Measurements from ENCODE around the gene MYZAP.
A peak's percentile ranks its signal among the peaks of the same experiment; 100 is the strongest.

The MYZAP gene

GRCh38 chr15:57586661-57587424, 4.9 kb upstream of the MYZAP start:
- in situ Hi-C loops (cut with HindIII; ENCODE audit: low pct_ligation_motif_present, low pct_unique_long_range_greater_than_20kb, low sequenced_read_pairs), result no loop called here
- no peak for DNase-seq

GRCh38 chr15:57589281-57589680, 2.4 kb upstream of the MYZAP start:
- in situ Hi-C loops (cut with HindIII; ENCODE audit: low pct_ligation_motif_present, low pct_unique_long_range_greater_than_20kb, low sequenced_read_pairs), result no loop called here
- no peak for DNase-seq

DNA sequence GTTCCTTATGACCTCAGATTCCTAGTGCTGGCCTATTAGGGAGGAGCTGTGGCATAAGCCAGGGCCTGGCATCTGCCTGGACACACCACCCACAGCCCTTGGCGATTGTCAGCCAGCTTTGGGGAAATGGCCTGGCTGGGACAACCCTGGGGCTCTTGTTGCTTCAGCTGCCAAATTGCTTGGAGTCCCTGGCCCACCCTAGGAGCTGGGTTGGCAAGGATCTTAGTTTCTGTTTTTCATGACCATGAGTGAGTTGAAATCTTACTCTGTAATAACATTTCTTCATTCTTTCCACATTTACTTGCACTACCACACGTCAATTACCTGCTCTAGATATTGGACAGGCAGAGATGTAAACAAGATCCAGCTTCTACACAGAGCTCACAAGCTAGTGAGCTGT, 1.9 kb upstream of the MYZAP start:
- in situ Hi-C loops (cut with HindIII; ENCODE audit: low pct_ligation_motif_present, low pct_unique_long_range_greater_than_20kb, low sequenced_read_pairs), result no loop called here
- DNase-seq, result no peak

- no peak for DNase-seq
- in situ Hi-C loops (cut with HindIII; ENCODE audit: low pct_ligation_motif_present, low pct_unique_long_range_greater_than_20kb, low sequenced_read_pairs), result no loop called here
Measured at GRCh38 chr15:57591237-57591821, 375 bp upstream of the MYZAP start.

DNA sequence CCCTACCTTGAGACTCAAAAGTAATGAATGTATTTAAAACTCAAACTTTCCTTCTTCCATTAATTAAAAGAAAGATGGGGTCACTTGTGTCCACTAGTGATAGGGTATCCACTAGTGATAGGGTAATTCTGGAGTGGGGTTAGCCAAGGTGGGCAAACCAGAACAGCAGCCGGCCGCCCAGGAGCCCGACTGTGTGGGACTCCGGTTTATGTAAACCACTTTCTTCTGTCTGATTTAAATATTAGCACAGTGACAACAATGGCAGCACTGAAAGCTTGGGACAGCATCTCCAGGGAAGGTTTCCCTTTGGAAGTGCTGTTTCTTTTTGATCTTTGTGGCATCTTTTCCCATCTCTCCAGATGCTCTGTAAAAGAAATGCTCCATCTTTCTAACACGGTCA, 722 bp downstream of the MYZAP start:
- in situ Hi-C loops (cut with HindIII; ENCODE audit: low pct_ligation_motif_present, low pct_unique_long_range_greater_than_20kb, low sequenced_read_pairs), result no loop called here
- DNase-seq, result no peak

DNA sequence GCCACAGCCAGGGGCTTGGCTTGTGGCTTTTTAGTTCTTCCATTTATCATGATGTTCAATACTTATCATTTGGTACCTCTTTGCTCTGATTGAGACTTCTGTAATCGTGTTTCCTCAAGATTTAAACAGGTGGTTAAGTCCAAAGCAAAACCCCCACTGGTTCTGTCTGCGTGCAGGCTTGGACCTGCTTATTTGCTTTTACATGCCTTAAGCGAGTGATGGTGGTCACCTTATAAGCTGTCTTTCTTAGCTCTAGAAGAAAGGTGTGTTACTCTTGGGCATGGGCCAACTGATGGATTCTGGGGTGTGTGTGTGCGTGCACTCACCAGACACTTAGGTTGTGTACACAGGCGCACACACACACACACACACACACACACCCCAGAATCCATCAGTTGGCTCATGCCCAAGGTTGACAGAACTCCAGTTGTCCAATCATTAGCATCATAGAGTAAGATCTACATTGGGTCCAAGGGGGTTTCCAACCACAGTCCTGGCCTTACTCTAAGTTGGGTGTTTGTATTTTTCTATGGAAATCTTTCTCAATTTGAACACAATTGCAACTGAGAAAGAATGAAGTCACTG, 1.2 kb downstream of the MYZAP start:
- in situ Hi-C loops (cut with HindIII; ENCODE audit: low pct_ligation_motif_present, low pct_unique_long_range_greater_than_20kb, low sequenced_read_pairs), result no loop called here
- DNase-seq, result no peak

DNA sequence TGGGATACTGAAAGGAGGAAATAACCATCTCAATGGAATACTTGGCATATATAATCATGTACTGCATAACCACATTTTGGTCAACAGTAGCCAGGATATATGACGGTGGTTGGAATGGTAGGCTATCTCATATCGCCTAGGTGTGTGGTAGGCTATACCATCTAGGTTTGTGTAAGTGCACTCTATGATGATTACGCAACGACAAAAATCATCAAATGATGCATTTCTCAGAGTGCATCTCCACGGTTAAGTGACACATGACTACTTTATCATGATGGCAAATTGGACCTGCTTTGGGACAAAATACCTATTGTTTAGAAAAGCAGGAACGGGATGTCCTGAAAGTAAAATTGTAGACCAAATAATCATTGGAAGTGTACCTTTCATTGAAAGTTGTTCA, 2.8 kb downstream of the MYZAP start:
- no peak for DNase-seq
- in situ Hi-C loops (cut with HindIII; ENCODE audit: low pct_ligation_motif_present, low pct_unique_long_range_greater_than_20kb, low sequenced_read_pairs), result no loop called here

DNA sequence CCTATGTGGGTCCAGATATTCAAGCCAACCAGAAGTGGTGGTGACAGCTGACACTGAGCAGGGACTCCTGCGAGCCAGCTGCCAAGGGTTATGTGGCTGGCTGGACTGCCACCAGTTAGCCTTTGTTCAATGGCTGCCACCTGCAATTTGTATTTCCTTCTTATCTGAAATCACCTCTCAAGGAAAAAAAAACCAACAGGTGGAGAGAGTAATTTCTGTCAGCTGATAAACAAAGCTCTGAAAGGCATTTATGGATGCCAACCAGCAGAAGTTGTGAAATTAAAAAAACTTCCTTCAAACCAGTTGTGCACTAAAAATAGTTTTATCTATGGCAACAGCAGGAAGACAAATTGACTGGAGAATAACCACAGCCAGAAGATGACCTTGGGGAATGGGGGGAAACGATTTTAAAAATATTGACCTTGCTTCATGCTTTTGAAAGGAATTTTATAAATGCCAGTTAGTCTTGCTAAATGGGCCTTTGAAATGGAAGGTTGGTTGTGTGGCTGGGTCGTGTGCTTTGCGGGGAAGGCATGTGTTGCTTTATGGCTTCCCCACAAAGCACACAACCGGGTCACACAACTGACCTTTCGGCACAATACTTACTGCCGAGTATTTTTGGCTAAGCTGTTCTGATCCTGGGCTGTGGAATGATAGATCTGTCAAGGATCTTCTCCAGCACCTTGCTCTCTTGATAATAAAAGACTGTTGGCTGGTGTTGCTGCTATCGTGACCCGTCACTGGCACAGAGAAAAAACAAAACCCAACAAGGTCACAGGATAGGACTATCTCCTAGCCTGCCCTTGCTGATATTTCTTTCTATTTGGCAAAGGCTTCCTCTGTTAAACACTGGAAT, 3.5 kb downstream of the MYZAP start:
- DNase-seq, result no peak
- in situ Hi-C loops (cut with HindIII; ENCODE audit: low pct_ligation_motif_present, low pct_unique_long_range_greater_than_20kb, low sequenced_read_pairs), result no loop called here

DNA sequence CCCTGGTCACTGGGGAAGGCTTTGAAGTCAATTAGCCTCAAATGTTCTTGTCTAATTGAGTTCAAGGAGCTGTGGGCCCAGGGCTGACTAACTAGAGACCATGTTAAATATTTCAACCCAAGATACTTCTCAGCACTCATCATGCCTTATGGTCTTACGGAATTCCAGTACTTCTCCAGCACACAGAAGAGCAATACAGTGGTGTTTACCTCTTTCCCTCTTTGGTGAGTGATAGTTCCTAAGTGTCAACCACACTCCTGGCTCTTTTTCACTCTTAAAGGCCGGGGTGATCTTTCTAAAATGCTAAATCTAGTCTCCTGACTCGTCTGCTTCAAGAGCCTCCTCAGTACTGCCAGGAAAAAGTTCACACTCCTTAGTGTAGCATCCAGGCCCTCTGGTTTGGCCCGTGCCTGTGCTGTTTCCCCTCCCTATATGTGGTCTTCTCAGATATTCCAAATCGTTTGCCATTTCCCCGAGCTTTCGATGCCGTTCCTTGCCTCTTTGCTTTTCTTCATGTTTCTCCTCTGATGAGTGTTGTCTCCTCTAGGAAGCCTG, 4.7 kb downstream of the MYZAP start:
- no peak for DNase-seq
- in situ Hi-C loops (cut with HindIII; ENCODE audit: low pct_ligation_motif_present, low pct_unique_long_range_greater_than_20kb, low sequenced_read_pairs), result no loop called here

DNA sequence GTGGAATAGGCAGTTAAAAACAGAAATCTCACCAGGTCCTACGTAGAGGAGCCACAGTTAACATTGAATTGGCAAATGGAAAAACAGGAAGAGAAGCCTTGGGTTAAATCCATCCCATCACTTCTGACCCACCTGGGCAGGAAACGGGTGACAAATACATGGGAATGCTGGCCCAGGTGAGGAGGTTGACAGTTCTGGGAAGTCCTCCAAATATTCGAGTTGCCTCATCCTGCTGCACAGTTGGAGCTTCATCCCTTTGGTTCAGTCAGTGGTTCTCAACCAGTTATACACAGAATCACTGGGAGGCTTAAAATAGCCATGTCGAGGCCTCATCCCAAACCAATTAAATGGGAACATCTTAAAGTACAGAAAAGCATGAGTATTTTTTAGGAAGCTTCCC, 5.3 kb downstream of the MYZAP start:
- DNase-seq, result no peak
- in situ Hi-C loops (cut with HindIII; ENCODE audit: low pct_ligation_motif_present, low pct_unique_long_range_greater_than_20kb, low sequenced_read_pairs), result no loop called here

- in situ Hi-C loops (cut with HindIII; ENCODE audit: low pct_ligation_motif_present, low pct_unique_long_range_greater_than_20kb, low sequenced_read_pairs), result no loop called here
- no peak for DNase-seq
Measured at GRCh38 chr15:57597431-57597830, 5.7 kb downstream of the MYZAP start.

- no peak for DNase-seq
Measured at GRCh38 chr15:57598346-57598745, 6.6 kb downstream of the MYZAP start.

DNA sequence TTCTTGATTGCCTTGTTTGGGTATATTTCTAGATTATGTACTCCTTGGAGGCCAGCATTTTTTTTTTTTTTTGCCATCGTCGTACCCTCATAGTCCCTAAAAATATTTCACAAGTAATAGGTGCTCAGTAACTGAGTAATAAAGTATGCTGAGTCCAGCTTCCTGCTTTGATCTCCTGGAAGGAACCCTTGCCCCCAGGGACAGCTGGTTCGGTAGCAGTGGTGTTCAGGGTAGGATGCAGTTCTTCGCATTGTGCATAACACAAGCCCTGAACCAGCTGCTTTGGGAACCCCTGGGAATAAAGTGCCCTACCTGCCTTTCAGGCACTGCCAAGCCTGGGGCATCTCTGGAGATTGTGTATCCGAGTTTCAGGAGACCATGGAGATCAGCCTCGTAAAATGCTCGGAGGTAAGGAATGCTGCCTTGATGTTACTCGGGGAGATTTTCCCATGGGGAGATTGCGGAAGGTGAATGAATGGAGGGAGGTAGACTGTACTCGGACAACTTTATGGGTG, 7.6 kb downstream of the MYZAP start:
- DNase-seq, result no peak
- in situ Hi-C loops (cut with HindIII; ENCODE audit: low pct_ligation_motif_present, low pct_unique_long_range_greater_than_20kb, low sequenced_read_pairs), result no loop called here

More at GRCh38 chr15:57598346-57598745, 6.6 kb downstream of the MYZAP start:
- in situ Hi-C loops (cut with HindIII; ENCODE audit: low pct_ligation_motif_present, low pct_unique_long_range_greater_than_20kb, low sequenced_read_pairs), result no loop called here

DNA sequence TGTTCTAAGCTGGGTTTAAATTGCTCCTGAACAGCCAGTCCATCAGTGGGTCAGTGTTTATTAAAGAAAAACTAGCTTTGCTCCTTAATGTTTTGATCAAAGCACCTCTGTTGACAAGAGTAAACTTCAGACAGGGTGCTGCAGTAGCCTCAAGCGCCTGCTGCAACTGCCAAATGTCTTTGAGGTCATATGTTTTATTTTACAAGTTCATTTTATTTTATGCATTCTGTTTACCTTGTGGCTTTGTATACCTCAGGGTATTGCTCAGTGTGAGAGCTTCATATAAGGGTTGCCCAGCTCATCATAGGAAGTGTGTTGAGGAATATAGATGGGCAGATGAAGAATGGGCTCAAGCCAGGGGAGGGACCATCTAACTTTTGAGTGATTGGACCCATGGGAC, 8.5 kb downstream of the MYZAP start:
- no peak for DNase-seq
- in situ Hi-C loops (cut with HindIII; ENCODE audit: low pct_ligation_motif_present, low pct_unique_long_range_greater_than_20kb, low sequenced_read_pairs), result no loop called here

DNA sequence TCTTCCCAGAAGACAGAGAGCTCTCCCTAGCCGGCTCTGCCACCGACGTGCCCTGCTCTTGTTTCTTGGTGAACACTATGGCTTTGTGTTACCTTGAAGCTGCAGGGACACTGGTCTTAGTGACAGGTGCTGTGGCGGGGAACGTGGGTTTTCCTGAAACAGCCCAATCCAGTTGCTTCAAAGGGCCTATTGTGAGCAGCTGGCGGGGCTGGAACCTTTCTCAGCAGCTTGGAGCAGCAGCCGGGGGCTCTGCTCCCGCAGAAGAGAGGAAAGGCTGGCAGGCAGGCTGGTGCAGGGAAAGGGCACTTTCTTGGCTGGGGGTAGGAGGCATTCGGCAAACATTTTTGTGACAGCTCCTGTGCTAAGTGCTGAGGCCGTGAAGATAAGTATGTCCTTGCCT, 12.8 kb downstream of the MYZAP start:
- no peak for DNase-seq
- in situ Hi-C loops (cut with HindIII; ENCODE audit: low pct_ligation_motif_present, low pct_unique_long_range_greater_than_20kb, low sequenced_read_pairs), result no loop called here

DNA sequence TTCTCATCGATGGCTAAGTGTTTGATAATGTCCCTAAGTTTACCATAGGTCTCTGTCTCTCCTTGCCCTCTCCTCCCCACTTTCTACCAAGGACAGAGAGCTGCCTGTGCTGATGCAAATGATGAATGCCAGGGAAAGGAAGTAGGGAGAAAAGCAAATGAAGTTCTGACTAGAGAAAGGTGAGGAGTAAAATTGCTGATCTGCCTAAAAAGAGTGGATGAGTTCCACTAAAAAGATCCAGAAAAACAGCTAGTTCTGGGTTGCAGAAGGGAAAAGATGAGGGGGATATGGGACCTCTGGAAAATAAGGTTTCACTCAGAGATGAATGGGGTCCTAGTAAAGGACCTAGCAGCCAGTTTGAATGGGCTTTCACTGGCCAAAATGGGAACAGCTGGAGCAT, 13.8 kb downstream of the MYZAP start:
- DNase-seq, result no peak
- in situ Hi-C loops (cut with HindIII; ENCODE audit: low pct_ligation_motif_present, low pct_unique_long_range_greater_than_20kb, low sequenced_read_pairs), result no loop called here

DNA sequence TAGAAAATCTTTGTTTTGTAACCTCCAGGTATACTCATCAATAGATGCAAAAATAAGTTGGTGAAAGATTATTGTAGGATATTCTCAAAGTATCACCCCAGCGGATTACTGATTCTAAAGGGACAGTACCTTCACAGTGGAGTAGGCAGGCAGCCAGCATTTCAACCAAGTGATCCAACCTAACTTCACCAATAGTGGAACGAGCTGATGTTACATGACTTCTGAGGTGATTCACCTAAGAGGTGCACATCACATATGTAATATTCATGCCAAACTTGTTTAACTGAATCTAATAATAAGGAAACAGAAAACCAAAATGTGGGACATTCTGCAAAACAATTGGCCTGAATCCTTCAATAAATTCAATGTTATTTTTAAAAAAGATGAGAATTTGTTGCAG, 14.3 kb downstream of the MYZAP start:
- in situ Hi-C loops (cut with HindIII; ENCODE audit: low pct_ligation_motif_present, low pct_unique_long_range_greater_than_20kb, low sequenced_read_pairs), result no loop called here

GRCh38 chr15:57606816-57607215, 15.1 kb downstream of the MYZAP start:
- in situ Hi-C loops (cut with HindIII; ENCODE audit: low pct_ligation_motif_present, low pct_unique_long_range_greater_than_20kb, low sequenced_read_pairs), result no loop called here

More for the DNA sequence above, 14.3 kb downstream of the MYZAP start:
- no peak for DNase-seq

GRCh38 chr15:57607570-57608000, 15.9 kb downstream of the MYZAP start:
- peak; percentile 24 for DNase-seq
- in situ Hi-C loops (cut with HindIII; ENCODE audit: low pct_ligation_motif_present, low pct_unique_long_range_greater_than_20kb, low sequenced_read_pairs), result no loop called here

More at GRCh38 chr15:57606816-57607215, 15.1 kb downstream of the MYZAP start:
- no peak for DNase-seq
